ENCODE data around the gene PHLDB2. TPM values are rescaled to one million over a fixed set of nuclear protein-coding genes. Genes with fewer than 3 reads are reported as not detected.

Gene PHLDB2
- total RNA-seq, 1 experiment from 2014 or later = 143 TPM

DNA sequence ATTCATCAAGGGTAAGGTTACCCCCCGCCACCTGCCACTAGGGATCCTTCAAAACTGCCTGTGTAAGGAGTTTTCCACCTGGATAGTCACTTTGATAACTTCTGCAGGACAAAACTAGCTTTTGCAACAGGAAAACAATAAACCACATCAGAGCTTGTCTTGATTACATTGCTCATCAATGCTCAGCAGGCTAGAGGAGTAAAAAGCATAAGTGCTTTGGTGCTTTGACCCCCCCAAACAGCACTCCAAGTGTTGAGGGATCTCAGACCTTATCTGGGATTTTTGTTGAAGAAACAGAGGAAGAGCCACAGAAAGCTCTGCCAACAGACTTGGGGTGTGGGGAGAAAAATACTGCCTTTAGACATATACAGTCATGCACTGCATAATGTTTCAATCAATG is 10.8 kb upstream of the PHLDB2 start (continued):
- TF ChIP-seq EZH2phosphoT487 (IDR thresholded peaks at IDR 0.05; ENCODE audit: borderline replicate concordance) (no peak), POLR2AphosphoS5 (IDR thresholded peaks at IDR 0.05; ENCODE audit: low read depth, low read length) (0 out of 2 replicates have a peak, but pooled peaks have one; percentile 28), SRF (IDR thresholded peaks at IDR 0.05; ENCODE audit: low read depth) (peak; percentile 62; the same call in 1 of the 2 replicates), SP1 (IDR thresholded peaks at IDR 0.05; ENCODE audit: low read depth) (peak; percentile 88), CEBPB (IDR thresholded peaks at IDR 0.05; ENCODE audit: low read depth) (peak; percentile 93)
- TF ChIP-seq, protein P1, sequence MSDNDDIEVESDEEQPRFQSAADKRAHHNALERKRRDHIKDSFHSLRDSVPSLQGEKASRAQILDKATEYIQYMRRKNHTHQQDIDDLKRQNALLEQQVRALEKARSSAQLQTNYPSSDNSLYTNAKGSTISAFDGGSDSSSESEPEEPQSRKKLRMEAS (IDR thresholded peaks at IDR 0.05) = peak; percentile 67; the same call in 1 of the 2 replicates

DNA sequence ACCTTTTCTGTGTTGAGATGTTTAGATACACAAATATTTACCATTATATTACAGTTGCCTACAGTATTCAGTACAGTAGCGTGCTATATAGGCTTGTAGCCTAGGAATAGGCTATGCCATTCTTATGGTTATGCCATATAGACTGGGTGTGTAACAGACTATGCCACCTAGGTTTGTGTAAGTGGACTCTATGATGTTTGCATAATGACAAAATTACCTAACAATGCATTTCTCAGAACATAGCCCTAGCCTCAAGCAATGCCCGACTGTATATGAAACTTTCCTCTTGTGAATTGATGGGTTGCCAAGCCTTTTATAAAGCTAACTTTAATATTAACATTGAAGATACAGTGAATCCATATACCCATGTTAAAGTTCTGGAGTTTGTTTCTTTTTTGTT is 10.3 kb upstream of the PHLDB2 start:
- Histone ChIP-seq H3K36me3 (ENCODE audit: control insufficient read depth in 1 of 2, insufficient read depth in 2 of 2, low read length in 2 of 2) (no peaks in the 10 kb centered on the region), H3K4me1 (ENCODE audit: control insufficient read depth in 1 of 2, insufficient read depth in 2 of 2, low read length in 2 of 2) (peaks cover 72 to 82% of the 10 kb centered on the region in 2 experiments), H3K27me3 (ENCODE audit: insufficient read depth, low read length) (no peaks in the 10 kb centered on the region), H3K9me3 (ENCODE audit: control insufficient read depth in 1 of 2, insufficient read depth in 1 of 2, low read depth in 1 of 2, low read length in 2 of 2) (no peaks in the 10 kb centered on the region), H4K20me1 (ENCODE audit: insufficient read depth) (no peaks in the 10 kb centered on the region), H3K9me2 (ENCODE audit: insufficient read depth) (no peaks in the 10 kb centered on the region), H2AFZ (ENCODE audit: low read depth, low read length, poor library complexity, severe bottlenecking) (no peak overlapping the region), H3K79me2 (ENCODE audit: insufficient read depth, low read length) (no peaks in the 10 kb centered on the region), H3K9ac (ENCODE audit: low read length) (peak overlapping the region; percentile 14), H3K4me3 (replicated peaks in 1 of 2; ENCODE audit: low read depth in 1 of 2, low read length in 2 of 2) (no peak overlapping the region), H3K4me2 (ENCODE audit: low read length) (peak overlapping the region; percentile 46), H3K27ac (ENCODE audit: low read depth, low read length) (peak overlapping the region; percentile 63)
- ChIA-PET CTCF (interaction anchor here (1.3 kb wide), 1 partner anchor 131 kb away, joined by 3 read pairs; no protein-coding TSS in a partner anchor), POLR2A (interaction anchor here (1.2 kb wide), 1 partner anchor 12 kb away, joined by 6 read pairs; no protein-coding TSS in a partner anchor), RAD21 (ENCODE audit: low non-redundant PET in 1 of 2, low total read pairs in 2 of 2, uncharacterized antibody in 2 of 2, unreplicated experiment in 2 of 2) (interaction anchor here (1.0 to 1.3 kb wide), 4 partner anchors 10 to 131 kb away, joined by 3 to 4 read pairs (median 3); partner anchors contain the start of gene PHLDB2 (in 1 of the 2))
- no peak for TF ChIP-seq CEBPB (IDR thresholded peaks at IDR 0.05; ENCODE audit: low read depth)
- no peak for TF ChIP-seq EZH2phosphoT487 (IDR thresholded peaks at IDR 0.05; ENCODE audit: borderline replicate concordance)
- TF ChIP-seq, protein P2, sequence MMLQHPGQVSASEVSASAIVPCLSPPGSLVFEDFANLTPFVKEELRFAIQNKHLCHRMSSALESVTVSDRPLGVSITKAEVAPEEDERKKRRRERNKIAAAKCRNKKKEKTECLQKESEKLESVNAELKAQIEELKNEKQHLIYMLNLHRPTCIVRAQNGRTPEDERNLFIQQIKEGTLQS (IDR thresholded peaks at IDR 0.05) = no peak
- no peak for TF ChIP-seq ZFX (IDR thresholded peaks at IDR 0.05)
- no peak for TF ChIP-seq JUND (IDR thresholded peaks at IDR 0.05)
- no peak for TF ChIP-seq SRF (IDR thresholded peaks at IDR 0.05; ENCODE audit: low read depth)
- TF ChIP-seq, protein P1 (IDR thresholded peaks at IDR 0.05) = no peak
- TF ChIP-seq, protein P3, sequence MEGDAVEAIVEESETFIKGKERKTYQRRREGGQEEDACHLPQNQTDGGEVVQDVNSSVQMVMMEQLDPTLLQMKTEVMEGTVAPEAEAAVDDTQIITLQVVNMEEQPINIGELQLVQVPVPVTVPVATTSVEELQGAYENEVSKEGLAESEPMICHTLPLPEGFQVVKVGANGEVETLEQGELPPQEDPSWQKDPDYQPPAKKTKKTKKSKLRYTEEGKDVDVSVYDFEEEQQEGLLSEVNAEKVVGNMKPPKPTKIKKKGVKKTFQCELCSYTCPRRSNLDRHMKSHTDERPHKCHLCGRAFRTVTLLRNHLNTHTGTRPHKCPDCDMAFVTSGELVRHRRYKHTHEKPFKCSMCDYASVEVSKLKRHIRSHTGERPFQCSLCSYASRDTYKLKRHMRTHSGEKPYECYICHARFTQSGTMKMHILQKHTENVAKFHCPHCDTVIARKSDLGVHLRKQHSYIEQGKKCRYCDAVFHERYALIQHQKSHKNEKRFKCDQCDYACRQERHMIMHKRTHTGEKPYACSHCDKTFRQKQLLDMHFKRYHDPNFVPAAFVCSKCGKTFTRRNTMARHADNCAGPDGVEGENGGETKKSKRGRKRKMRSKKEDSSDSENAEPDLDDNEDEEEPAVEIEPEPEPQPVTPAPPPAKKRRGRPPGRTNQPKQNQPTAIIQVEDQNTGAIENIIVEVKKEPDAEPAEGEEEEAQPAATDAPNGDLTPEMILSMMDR (IDR thresholded peaks at IDR 0.05 in 2 of 3, conservative IDR thresholded peaks at IDR 0.05 in 1 of 3; ENCODE audit: borderline replicate concordance in 1 of 3, insufficient read depth in 1 of 3, low read depth in 2 of 3, low read length in 2 of 3) = no peak
- no peak for TF ChIP-seq YY1 (IDR thresholded peaks at IDR 0.05; ENCODE audit: extremely low read depth, insufficient replicate concordance, low read depth, low read length)
- no peak for TF ChIP-seq EZH2 (IDR thresholded peaks at IDR 0.05)
- TF ChIP-seq POLR2AphosphoS5 (IDR thresholded peaks at IDR 0.05; ENCODE audit: low read depth, low read length) = no peak
- intact Hi-C loops (cut with micrococcal nuclease) = no loop called here
- ATAC-seq = no peak; the same call in 1 of the 2 replicates
- no TSS peak for BruUV-seq (replicated peaks)
- DNase-seq (ENCODE audit: low read depth, low spot score) = no peak
